Measurements from ENCODE around the gene NMT2.

Gene NMT2

DNA sequence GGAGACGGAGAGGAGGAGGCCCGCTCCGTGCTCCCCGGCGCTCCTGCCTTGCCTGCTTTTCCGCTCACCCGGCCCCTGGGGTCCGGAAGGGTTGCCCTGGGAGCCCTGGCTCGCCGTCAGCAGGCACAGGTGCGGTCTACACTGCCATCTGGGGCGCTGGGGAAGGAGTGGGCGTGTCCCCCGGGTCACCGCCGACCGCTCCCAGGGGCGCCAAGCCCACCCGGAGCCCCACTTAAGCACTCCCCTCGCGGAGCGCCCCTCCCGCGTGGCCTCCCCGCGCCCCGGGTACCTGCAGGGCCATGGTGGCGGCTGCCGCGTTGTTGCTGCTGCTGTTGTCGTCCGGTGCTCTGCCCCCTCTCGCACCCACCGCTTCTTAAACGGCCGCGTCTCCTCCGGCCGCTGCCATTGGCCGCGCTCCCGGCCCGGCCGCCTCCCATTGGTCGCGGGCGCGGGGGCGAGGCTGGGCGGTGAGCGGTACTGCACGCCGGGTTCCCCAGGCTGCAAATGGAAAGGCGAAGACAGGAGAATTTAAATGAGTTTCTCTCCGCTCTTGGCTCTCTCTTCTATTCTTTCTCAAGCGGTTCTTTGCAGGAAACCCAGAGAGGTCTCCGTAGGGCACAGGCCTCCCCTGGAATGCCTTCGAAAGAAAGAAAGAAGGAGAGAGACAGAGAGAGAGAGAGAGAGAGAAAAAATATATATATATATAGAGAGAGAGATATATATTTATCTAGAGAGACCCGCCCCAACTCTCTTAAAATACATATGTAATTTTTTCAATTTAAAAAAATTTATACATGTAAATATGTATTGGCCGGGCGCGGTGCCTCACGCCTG is 79.8 kb downstream of the NMT2 start, which contains the start of gene ACBD7:
Gene ACBD7 (minus strand): TSS at position 349 of the 834 bp plus-strand sequence. CDS start 48 bp downstream, at position 301.
- peak; percentile 92 for DNase-seq

DNA sequence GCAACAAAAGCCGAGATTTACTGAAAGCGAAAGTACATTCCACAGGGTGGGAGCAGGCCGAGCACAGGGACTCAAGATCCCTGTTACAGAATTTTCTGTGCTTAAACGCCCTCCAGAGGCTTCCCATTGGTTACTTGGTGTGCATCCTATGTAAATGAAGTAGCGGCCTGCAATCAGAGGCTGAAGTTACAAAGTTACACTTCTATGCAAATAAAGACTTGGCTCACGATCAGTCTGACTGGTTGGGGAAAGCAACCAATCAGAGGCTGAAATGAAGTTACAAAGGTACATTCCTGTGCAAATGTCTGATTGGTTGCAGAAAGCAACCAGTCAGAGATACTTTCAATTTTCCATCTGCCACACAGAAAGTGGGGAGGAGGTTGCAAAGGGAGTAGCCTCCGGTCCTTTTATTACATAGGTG is 84.0 kb downstream of the NMT2 start:
- peak; percentile 26 for DNase-seq

DNA sequence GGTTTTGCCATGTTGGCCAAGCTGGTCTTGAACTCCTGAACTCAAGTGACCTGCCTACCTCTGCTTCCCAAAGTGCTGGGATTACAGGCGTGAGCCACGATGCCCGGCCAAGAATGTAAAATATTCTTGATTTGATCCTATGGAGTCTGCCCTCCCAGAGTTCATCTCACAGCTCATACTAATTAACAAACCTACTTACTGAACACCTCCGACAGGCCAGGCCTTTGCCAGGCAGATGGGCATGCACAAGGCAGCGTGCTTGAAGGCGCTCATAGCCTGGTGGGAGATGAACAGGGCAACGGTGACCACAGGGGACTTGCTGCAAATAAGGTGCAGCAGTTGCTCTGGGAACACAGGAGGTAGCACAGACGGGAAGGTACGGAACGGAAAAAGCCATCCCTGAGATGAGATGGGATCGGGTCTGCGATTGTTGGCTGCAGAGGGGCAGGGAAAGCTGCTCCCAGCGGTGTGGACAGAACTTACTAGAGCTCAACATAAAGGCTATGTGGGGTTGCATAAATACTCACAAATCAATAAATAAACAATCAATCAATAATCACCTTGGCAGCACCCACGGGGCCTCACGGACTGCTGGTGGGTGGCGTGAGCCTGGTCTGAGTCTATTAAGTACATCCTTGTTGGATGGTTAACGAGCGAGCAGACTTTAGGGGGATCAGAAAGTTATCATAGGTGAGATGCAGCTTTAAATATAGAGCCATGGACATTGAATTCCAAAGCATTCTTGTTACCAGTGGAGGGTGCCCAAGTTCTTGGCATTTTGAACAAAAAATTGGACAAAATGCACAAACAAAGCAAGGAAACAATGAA is 84.6 kb downstream of the NMT2 start:
- DNase-seq = no peak

GRCh38 chr10:15075421-15075820 is 93.1 kb downstream of the NMT2 start:
- no peak for DNase-seq

GRCh38 chr10:15072358-15072757 is 96.1 kb downstream of the NMT2 start:
- no peak for DNase-seq

DNA sequence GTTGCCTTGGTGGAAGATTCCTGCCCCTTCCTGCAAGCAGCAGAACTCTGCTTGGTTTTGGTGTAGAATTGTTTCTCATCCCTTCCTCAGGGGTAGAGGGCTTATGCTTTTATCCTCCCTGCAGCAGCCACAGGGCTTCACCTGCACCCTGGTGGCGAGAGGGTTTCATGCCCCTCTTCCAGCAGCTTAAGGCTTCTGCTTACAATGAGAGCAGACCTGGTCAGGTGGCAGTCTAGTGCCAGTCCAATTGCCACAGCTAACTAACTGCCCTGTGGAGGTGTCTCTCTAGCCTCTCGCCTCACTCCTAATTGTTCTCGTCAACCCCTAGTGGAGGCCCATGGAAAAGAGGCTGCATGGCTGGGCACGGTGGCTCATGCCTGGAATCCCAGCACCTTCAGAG is 99.3 kb downstream of the NMT2 start:
- DNase-seq = peak; percentile 16

- no peak for DNase-seq
Observed at GRCh38 chr10:15068802-15069201, 99.7 kb downstream of the NMT2 start.

DNA sequence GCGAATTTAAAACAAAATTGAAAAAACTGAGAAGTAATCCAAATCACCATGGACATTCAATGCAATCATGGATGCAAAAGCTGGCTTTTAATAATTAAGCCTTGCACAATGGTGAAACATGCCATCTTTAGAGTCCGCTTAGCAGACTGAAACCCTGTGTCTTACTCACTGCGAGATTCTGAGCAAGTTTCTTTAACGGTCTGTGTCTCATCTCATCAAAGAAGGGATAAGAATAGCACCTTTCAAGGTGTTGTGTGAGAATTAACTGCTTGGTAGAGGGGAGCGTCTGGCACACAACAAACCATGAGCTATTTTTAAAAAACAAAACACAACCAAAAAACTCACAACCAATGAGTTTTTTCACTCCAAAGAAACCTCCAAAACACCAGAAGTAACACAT is 101.3 kb downstream of the NMT2 start:
- DNase-seq = no peak

DNA sequence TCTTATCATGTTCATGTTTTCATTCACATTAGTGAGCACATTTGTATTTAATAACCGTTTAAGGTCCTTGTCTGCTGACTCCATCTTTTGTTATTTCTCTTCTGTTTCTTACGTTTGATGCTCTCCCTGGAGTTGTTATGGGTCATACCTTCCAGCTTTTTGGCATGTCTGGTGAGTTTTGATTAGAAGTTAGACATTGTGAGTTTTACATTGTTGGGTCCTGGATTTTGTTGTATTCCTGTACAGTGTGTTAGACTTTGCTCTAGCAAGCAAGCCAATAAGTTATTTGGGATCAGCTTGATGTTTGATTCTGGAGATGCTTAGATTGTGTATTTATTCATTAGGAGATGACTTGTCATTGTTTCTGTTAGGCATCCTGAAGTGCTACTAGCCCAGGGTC is 107.9 kb downstream of the NMT2 start:
- no peak for DNase-seq

DNA sequence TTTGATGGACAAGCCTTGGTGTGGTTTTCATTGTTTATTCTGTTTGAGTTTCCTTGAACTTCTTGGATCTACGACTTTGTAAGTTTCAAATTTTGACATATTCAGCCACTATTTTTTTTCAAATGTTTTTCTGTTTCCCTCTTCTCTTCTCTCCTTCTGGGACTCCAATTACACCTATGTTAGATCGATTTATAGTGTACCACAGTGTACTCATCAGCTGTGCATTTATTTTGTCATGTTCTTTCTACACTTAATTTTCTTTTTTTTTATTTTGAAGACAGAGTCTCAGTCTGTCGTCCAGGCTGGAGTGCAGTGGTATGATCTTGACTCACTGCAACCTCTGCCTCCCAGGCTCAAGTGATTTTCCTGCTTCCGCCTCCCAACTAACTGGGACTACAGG is 108.6 kb downstream of the NMT2 start:
- no peak for DNase-seq

- no peak for DNase-seq
Observed at GRCh38 chr10:15058689-15059088, 109.8 kb downstream of the NMT2 start.

Data from RPMI8226 (cell line).